Hypothalamus (tissue), 51 donors: ENCODE data around the gene SMG9.
A peak's percentile ranks its signal among the peaks of the same experiment; 100 is the strongest.

Experiments
- DNase-seq, 51 donors: peaks; one replicate each; lab custom pipeline; 2025; lab: John Stamatoyannopoulos, UW

The SMG9 gene

DNA sequence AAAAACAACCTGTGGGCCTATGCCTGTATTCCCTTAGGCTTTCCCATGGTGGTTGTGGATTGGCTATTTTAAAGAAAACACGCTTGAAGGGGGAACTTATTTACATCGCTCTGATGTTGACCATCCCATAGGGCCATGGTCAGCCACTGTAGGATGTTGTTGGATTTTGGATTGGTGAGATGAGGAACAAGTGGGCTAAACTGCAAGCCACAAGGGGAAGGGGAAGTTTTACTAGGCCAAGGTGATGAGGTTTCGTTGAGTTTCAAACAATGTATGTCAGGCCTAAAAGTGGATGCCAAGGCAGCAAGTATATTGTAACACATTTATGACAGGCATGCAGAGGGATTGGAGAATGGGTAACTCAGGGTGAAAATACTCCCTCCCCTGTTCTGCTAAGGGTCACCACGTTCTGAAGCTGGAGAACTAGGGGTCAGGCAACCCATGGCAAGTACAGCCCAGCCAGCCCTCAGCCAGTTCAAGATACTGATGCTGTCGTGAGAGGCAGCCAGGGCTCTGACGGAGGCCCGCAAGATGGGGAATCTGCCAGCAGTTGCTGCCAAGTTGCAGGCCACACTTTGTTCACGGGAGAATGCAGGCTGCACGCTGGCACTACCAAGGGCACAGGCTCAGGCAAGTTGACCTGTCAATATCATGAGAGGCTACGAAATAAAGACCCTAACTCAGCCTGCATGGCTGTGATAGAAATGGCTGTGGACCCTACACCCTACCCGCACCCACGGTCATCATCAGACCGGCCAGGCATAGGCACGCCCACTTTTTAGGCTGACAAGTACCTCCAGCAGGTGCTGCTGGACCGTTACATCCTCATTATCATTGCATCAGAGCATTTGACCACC, 27.8 kb downstream of the SMG9 start:
- peak in 12 of 51 donors; percentile 2 to 11 (median 5) for DNase-seq

DNA sequence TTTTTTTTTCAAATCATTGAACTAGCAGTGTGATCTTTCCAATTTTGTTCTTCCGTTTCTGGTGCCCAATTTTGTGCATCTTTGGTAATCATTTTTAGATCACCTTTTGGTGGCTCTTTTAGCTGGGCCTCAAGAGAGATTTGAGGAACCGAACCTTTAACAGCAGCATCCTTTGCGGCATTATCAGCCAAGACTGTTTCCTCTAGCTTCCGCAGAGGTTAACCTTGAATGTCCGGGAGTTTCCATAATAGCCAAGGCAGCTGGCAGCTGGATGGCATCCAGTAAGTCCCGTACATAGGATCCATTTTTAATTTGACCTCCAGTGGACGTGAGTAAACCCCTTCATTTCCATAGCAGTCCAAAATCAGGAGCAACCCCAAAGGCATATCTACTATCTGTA, 29.3 kb downstream of the SMG9 start:
- peak in 1 of 51 donors; percentile 0 for DNase-seq

DNA sequence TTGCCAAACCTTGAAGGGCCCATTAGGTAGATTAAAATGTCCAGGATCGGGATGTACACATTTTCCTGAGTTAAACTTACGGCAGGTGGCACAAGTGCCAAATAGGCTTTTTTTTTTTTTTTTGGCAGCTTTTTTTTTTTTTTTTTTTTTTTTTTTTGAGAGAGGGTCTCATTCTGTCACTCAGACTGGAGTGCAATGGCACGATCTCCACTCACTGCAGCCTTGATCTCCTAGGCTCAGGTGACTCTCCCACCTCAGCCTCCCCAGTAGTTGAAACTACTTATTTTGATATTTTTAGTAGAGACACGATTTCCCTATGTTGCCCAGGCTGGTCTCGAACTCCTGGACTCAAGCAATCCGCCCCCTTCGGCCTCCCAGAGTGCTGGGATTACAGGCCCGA, 29.9 kb downstream of the SMG9 start:
- DNase-seq: no peak

DNA sequence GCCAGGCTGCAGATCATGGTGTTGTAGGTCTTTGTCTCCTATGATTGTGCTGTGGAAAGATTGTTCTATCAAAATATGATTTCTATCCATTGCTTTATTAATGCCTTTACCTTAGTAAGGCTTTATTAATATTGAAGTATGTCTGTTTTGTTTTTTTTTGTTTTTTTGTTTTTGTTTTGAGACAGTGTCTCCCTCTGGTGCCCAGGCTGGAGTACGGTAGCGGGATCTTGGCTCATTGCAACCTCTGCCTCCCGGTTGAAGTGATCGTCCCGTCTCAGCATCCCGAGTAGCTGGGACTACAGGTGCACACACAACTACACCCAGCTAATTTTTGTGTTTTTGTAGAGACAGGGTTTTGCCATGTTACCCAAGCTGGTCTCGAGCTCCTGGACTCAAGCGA, 31.2 kb downstream of the SMG9 start:
- DNase-seq: no peak

DNA sequence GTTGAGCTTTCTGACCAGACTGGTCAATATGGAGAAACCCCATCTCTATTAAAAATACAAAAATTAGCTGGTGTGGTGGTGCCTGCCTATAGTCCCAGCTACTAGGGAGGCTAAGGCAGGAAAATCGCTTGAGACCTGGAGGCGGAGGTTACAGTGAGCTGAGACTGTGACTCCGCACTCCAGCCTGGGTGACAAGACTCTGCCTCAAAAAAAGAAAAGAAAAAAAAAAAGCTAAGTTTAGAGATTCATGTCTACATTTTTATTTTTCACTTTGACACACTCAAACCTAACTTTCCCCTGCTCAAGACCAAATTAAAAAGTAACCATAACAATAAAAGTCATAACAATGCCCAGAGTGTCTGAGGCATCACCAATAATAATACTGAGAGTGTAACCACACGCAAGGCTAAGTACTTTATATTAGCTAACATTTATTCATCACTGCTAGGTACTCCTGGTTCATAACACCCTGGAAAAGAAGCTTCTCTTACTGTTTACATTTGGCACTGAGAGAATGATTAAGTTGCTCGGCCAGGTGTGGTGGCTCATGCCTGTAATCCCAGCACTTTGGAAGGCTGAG, 33.2 kb downstream of the SMG9 start:
- DNase-seq: no peak

DNA sequence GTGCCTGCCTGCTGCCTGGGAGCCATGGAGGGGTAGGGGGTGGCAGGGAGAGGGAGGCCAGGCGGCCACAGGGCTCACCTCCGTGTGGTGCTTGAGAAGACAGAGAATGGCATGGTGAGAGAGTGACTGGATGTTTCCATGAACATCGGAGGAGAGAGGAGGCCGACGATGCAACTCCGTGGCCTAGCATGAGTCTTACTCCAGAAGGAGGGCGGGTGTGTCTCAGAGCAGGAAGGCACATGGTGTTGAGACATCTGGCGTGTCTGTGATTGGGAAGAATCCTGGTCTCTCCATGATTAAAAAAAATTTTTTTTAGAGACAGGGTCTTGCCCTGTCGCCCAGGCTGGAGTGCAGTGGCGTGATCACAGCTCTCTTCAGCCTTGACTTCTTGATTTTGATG, 33.8 kb downstream of the SMG9 start:
- no peak for DNase-seq

DNA sequence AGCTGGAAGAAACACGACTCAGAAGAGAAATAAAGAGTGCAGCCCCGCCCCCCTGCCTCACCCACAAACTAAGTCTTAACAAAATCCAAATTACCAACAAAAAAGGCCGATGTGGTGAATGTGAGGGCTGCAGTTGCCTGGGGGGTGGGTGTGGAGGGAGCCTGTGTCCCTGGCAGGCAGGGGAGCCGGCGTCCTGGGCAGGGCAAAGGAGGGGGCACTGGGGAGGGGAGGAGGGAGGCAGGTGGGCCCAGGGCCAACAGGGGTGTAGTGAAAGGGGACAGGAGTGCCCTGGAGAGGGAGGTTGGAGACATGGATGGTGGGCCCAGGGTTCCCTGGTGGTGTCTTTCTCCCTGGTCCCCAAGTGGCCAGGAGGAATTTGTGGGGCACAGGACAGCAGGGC, 34.8 kb downstream of the SMG9 start:
- no peak for DNase-seq

DNA sequence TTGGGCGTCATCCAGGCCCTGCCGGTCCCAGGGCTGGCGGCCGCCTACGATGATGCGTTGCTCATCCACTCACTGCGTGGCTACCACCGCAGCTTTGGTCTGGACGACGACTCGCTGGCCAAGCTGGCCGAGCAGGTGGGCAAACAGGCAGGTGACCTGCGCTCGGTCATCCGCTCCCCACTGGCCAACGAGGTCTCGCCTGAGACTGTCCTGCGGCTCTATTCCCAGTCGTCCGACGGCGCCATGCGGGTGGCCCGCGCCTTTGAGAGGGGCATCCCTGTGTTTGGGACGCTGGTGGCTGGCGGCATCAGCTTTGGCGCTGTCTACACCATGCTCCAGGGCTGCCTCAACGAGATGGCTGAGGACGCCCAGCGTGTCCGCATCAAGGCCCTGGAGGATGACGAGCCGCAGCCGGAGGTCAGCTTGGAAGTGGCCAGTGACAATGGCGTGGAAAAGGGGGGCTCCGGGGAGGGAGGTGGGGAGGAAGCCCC, 35.3 kb downstream of the SMG9 start:
- DNase-seq: no peak

DNA sequence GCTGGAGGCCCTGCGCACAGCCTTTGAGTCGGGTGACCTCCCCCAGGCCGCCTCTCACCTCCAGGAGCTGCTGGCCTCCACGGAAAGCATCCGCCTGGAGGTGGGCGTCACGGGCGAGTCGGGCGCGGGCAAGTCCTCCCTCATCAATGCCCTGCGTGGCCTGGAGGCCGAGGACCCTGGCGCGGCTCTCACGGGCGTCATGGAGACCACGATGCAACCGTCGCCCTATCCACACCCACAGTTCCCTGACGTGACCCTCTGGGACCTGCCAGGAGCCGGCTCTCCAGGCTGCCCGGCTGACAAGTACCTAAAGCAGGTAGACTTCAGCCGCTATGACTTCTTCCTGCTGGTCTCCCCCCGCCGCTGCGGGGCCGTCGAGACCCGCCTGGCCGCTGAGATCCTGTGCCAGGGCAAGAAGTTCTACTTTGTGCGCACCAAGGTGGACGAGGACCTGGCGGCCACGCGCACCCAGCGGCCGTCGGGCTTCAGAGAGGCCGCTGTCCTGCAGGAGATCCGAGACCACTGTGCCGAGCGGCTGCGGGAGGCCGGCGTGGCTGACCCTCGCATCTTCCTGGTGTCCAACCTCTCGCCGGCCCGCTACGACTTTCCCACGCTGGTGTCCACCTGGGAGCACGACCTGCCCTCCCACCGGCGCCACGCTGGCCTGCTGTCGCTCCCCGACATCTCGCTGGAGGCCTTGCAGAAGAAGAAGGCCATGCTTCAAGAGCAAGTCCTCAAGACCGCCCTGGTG, 36.0 kb downstream of the SMG9 start:
- DNase-seq: no peak

DNA sequence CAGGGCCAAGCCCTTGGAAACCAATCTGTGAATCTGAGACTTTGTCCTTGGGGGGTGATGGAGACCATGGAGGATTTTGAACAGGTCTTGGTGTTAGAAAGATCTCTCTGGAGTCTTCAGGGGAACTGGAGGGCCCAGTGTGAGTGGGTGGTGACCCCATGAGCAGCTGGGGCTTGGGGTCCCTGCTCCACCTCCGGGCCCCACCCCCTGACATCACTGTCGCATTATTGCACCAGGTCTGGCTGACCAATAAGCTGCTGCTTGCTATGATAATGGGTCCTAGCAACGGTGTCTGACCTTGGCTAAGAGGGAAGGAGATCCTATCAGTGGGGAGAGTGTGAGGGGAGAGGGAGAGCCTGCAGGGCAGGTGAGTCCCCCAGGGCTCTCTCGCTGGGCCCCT, 39.0 kb downstream of the SMG9 start, which contains the start of gene IRGC:
IRGC (plus strand) TSS at position 301 of the 400 bp plus-strand sequence. CDS start 2,483 bp downstream, outside the sequence.
- no peak for DNase-seq

DNA sequence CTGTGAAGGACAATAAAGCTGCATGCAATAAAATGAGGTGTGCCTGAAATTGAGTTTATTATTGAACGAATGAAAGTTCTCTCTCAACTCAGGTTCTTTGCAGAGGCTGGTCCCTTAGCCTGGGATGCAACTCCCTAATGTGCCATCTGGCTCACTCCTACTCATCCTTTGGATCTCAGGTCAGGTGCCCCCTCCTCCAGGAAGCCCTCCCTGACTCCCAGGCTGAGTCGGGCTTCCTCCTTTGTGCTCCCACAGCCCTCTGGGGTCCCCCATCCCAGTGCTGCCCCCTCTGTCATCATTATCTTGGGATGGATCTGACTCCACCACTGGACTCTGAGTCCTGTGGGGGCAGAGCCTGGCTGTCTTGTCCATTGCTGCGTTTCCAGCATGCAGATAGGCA, 41.6 kb downstream of the SMG9 start:
- DNase-seq: no peak

DNA sequence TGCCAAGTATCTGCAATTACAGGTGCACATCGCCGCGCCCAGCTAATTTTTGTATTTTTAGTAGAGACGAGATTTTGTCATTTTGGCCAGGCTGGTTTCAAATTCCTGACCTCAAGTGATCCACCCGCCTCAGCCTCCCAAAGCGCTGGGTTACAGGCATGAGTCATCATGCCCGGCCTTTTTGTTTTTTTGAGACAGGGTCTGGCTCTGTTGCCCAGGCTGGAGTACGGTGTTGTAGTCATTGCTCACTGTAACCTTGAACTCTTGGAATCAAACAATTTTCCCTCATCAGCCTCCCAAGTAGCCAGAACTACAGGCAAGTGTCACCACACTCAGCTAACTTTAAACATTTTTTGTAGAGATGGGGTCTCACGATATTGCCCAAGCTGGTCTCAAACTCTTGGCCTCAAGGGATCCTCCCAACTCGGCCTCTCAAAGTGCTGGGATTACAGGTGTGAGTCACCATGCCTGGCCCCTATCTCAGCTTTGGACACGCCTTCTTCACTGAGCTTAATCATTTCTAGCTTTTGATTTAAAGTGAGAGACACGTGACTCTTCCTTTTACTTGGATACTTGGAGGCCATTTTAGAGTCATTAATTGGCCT, 42.9 kb downstream of the SMG9 start:
- DNase-seq: no peak

DNA sequence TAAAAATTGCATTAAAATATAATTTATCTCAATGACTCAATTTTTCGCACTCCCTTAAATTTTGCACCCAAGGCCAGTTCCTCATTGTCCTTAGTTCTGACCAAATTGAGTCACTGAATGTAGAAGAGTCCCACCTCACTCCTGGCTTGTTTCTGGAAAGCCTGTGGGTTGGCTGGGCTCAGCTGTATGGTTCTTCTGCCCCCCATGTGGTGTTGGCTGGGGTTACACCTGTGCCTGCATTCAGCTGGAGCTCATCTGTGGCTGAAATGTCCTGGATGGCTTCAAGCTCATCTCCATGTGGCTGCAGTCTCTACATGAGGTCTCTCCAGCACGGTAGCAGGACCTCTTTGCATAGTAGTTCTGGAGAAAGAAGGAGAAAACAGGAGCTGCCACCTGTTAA, 46.0 kb downstream of the SMG9 start:
- no peak for DNase-seq

DNA sequence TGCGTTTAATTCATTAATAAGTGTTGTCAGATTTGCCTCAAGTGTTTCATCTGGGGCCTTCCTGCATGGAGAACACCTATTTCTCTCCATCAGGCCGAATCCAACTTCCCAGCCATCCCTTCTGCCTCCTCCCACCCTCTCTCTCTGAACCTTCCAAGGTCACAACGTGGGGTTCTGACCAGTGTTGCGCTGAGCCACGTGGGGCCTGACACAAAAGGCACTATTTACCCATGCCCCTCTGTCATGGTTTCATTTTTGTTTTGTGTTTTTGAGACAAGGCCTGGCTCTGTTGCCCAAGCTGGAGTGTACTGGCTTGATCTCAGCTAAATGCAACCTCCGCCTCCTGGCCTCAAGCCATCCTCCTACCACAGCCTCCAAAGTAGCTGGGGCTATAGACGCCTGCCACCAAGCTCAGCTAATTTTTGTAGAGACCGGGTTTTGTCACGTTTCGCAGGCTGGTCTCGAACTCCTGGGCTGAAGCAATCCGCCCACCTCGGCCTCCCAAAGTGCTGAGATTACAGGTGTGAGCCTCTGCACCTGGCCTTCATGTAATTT, 47.5 kb downstream of the SMG9 start:
- no peak for DNase-seq

DNA sequence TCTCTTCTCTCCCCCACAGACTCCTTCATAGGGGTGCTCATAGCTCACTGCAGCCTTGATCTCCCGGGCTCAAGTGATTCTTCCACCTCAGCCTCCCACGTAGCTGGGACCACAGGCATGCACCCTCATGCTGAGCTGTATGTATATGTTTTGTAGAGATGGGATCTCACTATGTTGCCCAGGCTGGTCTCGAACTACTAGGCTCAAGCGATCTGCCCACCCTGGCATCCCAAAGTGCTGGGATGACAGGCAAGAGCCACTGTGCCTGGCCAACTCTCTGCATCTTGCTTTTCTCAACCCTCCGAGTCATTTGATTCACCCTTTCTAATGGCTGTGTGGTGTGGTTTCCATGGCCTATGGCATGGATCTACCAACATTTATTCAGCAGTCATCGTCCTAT, 49.0 kb downstream of the SMG9 start:
- no peak for DNase-seq

DNA sequence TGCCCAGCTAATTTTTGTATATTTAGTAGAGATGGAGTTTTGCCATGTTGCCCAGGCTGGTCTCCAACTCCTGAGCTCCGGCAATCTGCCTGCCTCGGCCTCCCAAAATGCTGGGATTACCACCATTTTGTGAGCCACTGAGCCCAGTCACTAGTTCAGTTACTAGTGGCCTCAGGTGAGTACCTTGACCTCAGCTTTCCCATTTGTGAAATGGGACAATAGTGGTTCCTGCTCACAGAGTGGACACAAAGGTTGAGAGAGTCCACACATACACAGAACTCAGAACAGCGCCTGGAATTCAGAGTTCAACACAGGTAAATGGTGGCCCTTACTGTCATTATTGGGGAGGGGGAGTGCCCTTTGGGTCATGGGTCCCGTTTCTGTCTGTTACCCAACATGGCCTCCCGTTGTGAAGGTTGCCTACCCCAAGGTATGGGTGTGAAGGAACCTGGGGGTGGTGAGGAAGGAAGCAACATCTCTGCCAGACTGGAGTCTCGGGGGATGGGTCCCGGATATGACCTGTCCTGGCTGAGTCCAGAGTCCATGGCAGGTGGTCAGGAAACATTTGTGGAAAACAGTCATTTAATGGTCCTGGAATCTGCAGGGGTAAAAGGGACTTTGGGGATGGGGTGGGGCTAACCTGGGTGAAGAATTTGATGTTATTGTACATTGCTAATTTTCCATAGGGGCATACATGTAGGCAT, 50.6 kb downstream of the SMG9 start:
- DNase-seq: no peak

DNA sequence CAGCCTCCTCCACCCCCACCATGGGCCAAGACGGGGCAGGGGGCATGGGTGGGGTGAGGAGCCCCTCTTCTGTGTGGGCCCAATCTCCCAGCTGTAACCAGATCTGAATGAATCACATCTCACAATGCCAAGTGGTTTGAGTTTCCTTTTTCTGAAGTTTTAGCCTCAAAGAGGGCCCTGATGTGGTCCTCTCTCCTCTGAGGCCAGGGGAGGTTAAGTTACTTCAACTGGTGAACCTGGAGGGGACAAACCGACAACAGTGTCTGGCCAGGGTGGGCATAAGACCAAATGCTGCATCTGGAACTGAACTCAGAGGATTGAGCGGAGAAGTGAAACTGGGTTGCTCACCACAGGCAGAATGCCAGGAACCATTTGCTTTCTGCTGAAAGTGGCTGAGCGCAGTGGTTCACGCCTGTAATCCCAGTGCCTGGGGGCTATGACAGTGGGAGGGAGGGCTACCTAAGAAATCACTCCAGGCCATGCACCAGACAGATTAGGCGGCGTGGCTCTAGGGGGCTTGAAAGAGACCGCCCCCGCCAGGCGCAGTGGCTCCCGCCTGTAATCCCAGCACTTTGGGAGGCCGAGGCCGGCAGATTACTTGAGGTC, 54.3 kb downstream of the SMG9 start:
- DNase-seq: peak in 36 of 51 donors; percentile 3 to 57 (median 26)

DNA sequence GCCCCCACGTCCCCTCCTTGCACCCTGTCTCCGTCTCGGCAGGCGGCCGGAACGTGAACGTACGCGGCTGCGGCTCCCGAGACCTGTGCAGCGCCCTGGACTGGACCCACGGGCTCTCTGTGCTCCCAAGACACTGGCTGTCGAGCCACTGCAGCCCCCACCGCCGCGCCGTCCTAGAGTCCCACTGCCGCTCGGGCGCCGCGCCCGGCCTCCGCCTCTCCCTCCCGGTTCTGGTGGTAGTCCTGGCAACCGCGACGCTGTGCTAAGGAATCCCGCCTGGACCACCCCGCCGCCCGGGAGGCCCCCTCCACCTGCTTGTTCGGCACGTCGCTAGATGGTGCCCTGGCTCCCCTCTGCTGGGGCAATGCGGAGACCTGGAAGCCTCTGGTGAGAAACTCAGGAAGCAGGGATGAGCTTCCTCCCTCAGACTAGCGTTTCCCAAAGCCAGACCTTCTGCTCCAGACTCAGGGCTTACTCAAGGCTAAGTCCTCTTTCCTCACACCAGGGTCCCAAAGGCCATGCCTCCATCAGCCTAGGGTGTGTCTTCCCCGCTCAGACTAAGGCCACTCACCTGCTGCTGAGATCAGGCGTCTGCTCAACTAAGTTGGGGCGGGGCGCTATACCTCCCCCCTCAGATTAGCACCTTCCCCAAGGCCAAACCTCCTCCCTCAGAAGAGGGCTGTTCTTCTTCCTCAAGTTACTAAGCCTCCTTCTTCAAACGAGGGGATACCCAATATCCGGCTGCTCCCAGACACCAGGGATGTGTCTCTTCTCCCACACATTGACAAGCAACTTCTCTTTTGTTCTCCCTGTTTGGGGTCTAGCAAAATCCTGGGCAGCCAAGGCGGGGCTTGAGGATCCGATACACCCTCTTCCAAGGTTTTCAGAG, 55.0 kb downstream of the SMG9 start:
- DNase-seq: peak in 30 of 51 donors; percentile 3 to 55 (median 40)

DNA sequence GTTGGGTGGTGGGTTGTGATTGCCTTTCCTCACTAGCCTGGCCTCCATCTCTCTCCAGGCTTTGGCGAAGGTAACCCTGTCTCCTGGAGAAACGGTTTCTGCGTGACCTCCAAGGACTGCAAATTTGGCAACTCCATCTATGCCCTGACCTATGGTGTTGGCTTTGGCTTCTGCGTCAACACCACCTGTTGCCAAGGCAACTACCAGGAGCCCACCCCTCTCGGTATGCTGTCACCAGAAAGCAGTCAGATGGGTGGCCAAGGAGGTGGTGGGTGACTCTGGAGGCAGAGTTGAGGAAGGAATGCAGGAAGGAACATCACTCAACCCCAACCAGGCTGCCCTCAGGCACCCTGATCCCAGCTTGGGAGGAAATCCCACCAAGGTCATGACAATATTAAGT, 57.5 kb downstream of the SMG9 start:
- DNase-seq: no peak
